Measurements from ENCODE around the gene ZBTB46.

- no peak for TF ChIP-seq CTCF (conservative IDR thresholded peaks at IDR 0.05 in 1 of 2, IDR thresholded peaks at IDR 0.05 in 1 of 2; ENCODE audit: low read depth in 1 of 2, low read length in 2 of 2)
- no peak for TF ChIP-seq EZH2 (IDR thresholded peaks at IDR 0.05; ENCODE audit: low read length, missing control alignments)
These were observed 63.2 kb downstream of the ZBTB46 start for GRCh38 chr20:63767886-63768285.
